ENCODE data around the gene HGS.

The HGS gene

GRCh38 chr17:81660441-81660840 is 23.4 kb upstream of the HGS start:
- POLR2A ChIA-PET: no interaction called here
- TF ChIP-seq HDGF (IDR thresholded peaks at IDR 0.05; ENCODE audit: borderline replicate concordance): no peak
- TF ChIP-seq LEF1 (IDR thresholded peaks at IDR 0.05; ENCODE audit: borderline replicate concordance): no peak
- TF ChIP-seq SP1 (IDR thresholded peaks at IDR 0.05): no peak
- no peak for TF ChIP-seq FOXK2 (IDR thresholded peaks at IDR 0.05)
- TF ChIP-seq TARDBP (IDR thresholded peaks at IDR 0.05): no peak
- no peak for TF ChIP-seq NFRKB (IDR thresholded peaks at IDR 0.05)
- no peak for TF ChIP-seq ZNF384 (IDR thresholded peaks at IDR 0.05)
- TF ChIP-seq, protein P1, sequence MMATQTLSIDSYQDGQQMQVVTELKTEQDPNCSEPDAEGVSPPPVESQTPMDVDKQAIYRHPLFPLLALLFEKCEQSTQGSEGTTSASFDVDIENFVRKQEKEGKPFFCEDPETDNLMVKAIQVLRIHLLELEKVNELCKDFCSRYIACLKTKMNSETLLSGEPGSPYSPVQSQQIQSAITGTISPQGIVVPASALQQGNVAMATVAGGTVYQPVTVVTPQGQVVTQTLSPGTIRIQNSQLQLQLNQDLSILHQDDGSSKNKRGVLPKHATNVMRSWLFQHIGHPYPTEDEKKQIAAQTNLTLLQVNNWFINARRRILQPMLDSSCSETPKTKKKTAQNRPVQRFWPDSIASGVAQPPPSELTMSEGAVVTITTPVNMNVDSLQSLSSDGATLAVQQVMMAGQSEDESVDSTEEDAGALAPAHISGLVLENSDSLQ (IDR thresholded peaks at IDR 0.05): no peak
- no peak for TF ChIP-seq ARNT (IDR thresholded peaks at IDR 0.05)
- TF ChIP-seq BHLHE40 (IDR thresholded peaks at IDR 0.05; ENCODE audit: borderline replicate concordance): no peak
- no peak for TF ChIP-seq CTBP1 (IDR thresholded peaks at IDR 0.05; ENCODE audit: borderline replicate concordance)
- no peak for TF ChIP-seq FOXA1 (IDR thresholded peaks at IDR 0.05)
- no peak for DNase-seq (ENCODE audit: extremely low spot score)
- CTCF ChIA-PET: interaction anchor here (0.9 to 1.1 kb wide), 2 partner anchors 15 to 377 kb away, joined by 3 to 4 read pairs; partner anchors contain the start of gene DCXR

DNA sequence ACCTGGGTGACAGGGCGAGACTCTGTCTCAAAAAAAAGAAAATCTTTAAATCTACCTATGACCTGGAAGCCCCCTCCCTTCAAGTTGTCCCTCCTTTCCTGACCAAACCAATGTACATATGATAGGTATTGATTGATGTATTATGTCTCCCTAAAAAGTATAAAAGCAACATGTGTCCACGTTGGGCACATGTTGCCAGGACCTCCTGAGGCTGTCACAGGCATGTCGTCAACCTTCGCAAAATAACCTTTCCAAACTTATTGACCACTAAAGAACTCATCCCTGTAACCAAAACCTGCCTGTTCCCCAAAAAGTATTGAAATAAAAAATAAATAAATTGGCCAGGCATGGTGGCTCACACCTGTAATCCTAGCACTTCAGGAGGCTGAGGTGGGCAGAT is 21.8 kb upstream of the HGS start:
- ChIA-PET POLR2A (no interaction called here), CTCF (no interaction called here)
- TF ChIP-seq, protein P1 (IDR thresholded peaks at IDR 0.05): no peak
- TF ChIP-seq ARNT (IDR thresholded peaks at IDR 0.05): no peak
- no peak for TF ChIP-seq ZNF384 (IDR thresholded peaks at IDR 0.05)
- no peak for TF ChIP-seq FOXM1 (IDR thresholded peaks at IDR 0.05; ENCODE audit: borderline replicate concordance)
- no peak for TF ChIP-seq HDGF (IDR thresholded peaks at IDR 0.05; ENCODE audit: borderline replicate concordance)
- no peak for TF ChIP-seq L3MBTL2 (conservative IDR thresholded peaks at IDR 0.05)
- no peak for TF ChIP-seq FOXK2 (IDR thresholded peaks at IDR 0.05)
- no peak for TF ChIP-seq ELF4 (IDR thresholded peaks at IDR 0.05)
- TF ChIP-seq FOXA1 (IDR thresholded peaks at IDR 0.05): no peak
- no peak for TF ChIP-seq SUZ12 (IDR thresholded peaks at IDR 0.05)
- no peak for TF ChIP-seq NFRKB (IDR thresholded peaks at IDR 0.05)
- TF ChIP-seq BHLHE40 (IDR thresholded peaks at IDR 0.05; ENCODE audit: borderline replicate concordance): no peak
- no peak for TF ChIP-seq SP1 (IDR thresholded peaks at IDR 0.05)
- TF ChIP-seq LEF1 (IDR thresholded peaks at IDR 0.05; ENCODE audit: borderline replicate concordance): no peak
- TF ChIP-seq CTBP1 (IDR thresholded peaks at IDR 0.05; ENCODE audit: borderline replicate concordance): no peak
- TF ChIP-seq TARDBP (IDR thresholded peaks at IDR 0.05): no peak
- DNase-seq (ENCODE audit: extremely low spot score): no peak

- CTCF ChIA-PET: interaction anchor here (0.6 to 0.7 kb wide), 3 partner anchors 30 to 111 kb away, joined by 3 to 5 read pairs (median 3); no protein-coding TSS in a partner anchor
- POLR2A ChIA-PET: interaction anchor here (0.7 to 1.4 kb wide), 4 partner anchors 9 to 37 kb away, joined by 3 to 5 read pairs (median 4); partner anchors contain the start of genes ARL16 and HGS
- TF ChIP-seq L3MBTL2 (conservative IDR thresholded peaks at IDR 0.05) (no peak), FOXA1 (IDR thresholded peaks at IDR 0.05) (no peak), ZNF384 (IDR thresholded peaks at IDR 0.05) (no peak), ELF4 (IDR thresholded peaks at IDR 0.05) (no peak), CTBP1 (IDR thresholded peaks at IDR 0.05; ENCODE audit: borderline replicate concordance) (no peak), FOXK2 (IDR thresholded peaks at IDR 0.05) (no peak)
- no peak for DNase-seq (ENCODE audit: extremely low spot score)
Measured at GRCh38 chr17:81664051-81664470, 19.8 kb upstream of the HGS start.

DNA sequence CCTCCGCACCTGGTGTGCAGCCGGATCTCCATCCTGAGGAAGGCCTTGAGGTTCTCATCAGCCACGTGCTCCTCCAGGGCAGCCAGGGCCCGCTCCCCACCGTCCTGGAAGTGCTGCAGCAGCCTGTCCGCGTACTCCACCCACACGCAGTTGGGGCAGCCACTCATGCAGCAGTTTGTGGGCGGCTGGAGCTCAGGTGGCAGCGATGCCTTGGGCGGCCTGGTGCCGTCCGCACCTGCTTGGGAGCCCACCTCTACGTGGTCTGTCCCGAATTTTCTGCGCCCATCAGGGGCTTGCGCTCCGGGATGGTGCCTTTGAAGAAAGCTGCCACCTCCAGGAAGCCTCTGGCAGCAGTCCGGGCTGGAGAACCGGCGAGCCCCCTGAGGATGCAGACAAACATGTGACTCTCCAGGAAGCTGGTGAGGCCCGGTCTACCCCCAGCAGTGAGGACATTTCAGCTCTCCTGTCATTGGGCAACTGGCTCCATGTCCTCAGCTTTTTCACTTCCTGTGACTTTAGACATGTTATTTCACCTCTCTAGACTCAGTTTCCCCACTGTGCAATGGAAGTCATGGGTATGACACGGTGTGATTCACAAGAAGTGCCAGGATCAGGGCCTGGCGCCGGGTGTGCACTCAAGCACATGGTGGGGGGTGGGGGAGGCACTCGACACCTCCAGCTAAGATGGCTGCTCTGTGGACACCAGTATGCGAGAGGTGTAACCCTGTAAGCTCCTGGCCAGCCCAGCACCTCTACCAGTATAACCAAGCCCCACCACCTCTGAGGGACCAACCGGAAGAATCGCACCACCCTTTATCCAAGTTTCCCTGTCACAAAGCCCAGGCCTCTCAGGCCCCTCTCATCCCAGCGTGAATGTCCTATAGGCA is 18.4 kb upstream of the HGS start:
- ChIA-PET POLR2A (interaction anchor here (0.7 to 2.8 kb wide), 10 partner anchors 10 to 270 kb away, joined by 3 to 29 read pairs (median 5); partner anchors contain the start of genes ARL16, BAHCC1, HGS and MCRIP1), CTCF (no interaction called here)
- TF ChIP-seq ELF4 (IDR thresholded peaks at IDR 0.05) (no peak), TARDBP (IDR thresholded peaks at IDR 0.05) (no peak), HDGF (IDR thresholded peaks at IDR 0.05; ENCODE audit: borderline replicate concordance) (0 out of 2 replicates have a peak, but pooled peaks have one; percentile 57), L3MBTL2 (conservative IDR thresholded peaks at IDR 0.05) (peak; percentile 97), FOXK2 (IDR thresholded peaks at IDR 0.05) (no peak)
- peak; percentile 53 for DNase-seq (ENCODE audit: extremely low spot score)

- no peak for DNase-seq (ENCODE audit: extremely low spot score)
- POLR2A ChIA-PET: interaction anchor here (0.7 to 2.8 kb wide), 17 partner anchors 10 to 271 kb away, joined by 3 to 29 read pairs (median 4); partner anchors contain the start of genes ARL16, BAHCC1, HGS and MCRIP1
- CTCF ChIA-PET: no interaction called here
- TF ChIP-seq FOXK2 (IDR thresholded peaks at IDR 0.05) (no peak), TARDBP (IDR thresholded peaks at IDR 0.05) (no peak), SP1 (IDR thresholded peaks at IDR 0.05) (no peak), ARNT (IDR thresholded peaks at IDR 0.05) (no peak), SUZ12 (IDR thresholded peaks at IDR 0.05) (no peak)
Measured at GRCh38 chr17:81666092-81666341, 17.8 kb upstream of the HGS start.

DNA sequence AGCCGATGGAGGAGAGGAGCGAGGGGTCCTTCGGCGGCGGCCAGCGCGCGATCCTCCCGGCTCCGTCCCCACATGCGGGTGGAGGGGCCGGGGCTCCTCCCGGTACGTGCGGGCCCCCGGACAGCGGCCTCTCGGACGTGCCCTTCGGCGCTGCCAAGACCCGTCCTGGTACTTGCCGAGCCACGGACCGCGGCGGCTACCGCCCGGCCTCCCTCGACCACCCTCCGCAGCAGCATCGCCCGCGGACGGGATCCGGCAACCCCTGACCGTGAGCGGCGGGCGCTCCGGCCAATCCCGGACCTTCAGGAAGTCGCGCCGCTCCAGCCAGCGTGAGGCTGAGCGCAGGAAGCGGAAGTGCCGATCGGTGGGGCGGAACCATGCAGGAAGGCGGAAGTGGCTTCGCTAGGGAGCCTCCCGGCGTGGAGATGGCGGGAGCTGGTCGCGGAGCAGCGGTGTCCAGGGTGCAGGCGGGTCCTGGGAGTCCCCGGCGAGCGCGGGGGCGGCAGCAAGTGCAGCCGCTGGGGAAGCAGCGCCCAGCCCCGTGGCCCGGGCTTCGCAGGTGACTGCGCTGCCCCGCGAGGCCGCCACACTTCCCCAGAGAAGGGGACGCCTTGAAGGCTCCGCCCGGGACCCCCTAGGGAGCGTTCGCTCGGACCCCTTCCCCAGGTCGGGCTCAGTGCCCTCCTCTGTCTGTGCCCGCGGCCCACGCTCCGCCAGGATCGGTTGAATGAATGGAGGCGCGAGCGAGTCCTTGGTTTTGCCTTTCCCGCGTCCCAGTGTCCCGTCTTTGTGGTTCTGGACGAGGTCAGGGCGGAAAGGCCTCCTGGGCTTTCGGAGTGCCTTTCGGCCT is 17.2 kb upstream of the HGS start, which contains the start of the genes CCDC137 and OXLD1:
Gene CCDC137, plus strand, starts transcription at position 396 of the 850 bp plus-strand sequence. Its CDS starts 30 bp downstream, at position 426.
Gene OXLD1, minus strand, starts transcription at position 264 of the 850 bp plus-strand sequence. Its CDS starts 28 bp downstream, at position 236.
- DNase-seq (ENCODE audit: extremely low spot score): peak; percentile 98
- CTCF ChIA-PET: no interaction called here
- TF ChIP-seq ZNF384 (IDR thresholded peaks at IDR 0.05) (no peak), ARNT (IDR thresholded peaks at IDR 0.05) (no peak), NFRKB (IDR thresholded peaks at IDR 0.05) (no peak), FOXM1 (IDR thresholded peaks at IDR 0.05; ENCODE audit: borderline replicate concordance) (no peak), FOXK2 (IDR thresholded peaks at IDR 0.05) (no peak), LEF1 (IDR thresholded peaks at IDR 0.05; ENCODE audit: borderline replicate concordance) (no peak), ELF4 (IDR thresholded peaks at IDR 0.05) (peak; percentile 100), L3MBTL2 (conservative IDR thresholded peaks at IDR 0.05) (peak; percentile 53; the same call in 1 of the 2 replicates), HDGF (IDR thresholded peaks at IDR 0.05; ENCODE audit: borderline replicate concordance) (no peak), BHLHE40 (IDR thresholded peaks at IDR 0.05; ENCODE audit: borderline replicate concordance) (no peak), FOXA1 (IDR thresholded peaks at IDR 0.05) (no peak), SUZ12 (IDR thresholded peaks at IDR 0.05) (no peak), SP1 (IDR thresholded peaks at IDR 0.05) (no peak), TARDBP (IDR thresholded peaks at IDR 0.05) (no peak), CTBP1 (IDR thresholded peaks at IDR 0.05; ENCODE audit: borderline replicate concordance) (no peak)
- TF ChIP-seq, protein P1 (IDR thresholded peaks at IDR 0.05): peak; percentile 100
- POLR2A ChIA-PET: interaction anchor here (0.7 to 2.8 kb wide), 15 partner anchors 9 to 202 kb away, joined by 3 to 29 read pairs (median 4); partner anchors contain the start of genes ARL16, HGS, MCRIP1 and MRPL12
